Neural crest cell (in vitro differentiated cells): ENCODE measurements around the gene RASA3. TPM values are rescaled to one million over a fixed set of nuclear protein-coding genes. Genes with fewer than 3 reads are reported as not detected.
"Not testable (repeated sequence)": the region's sequence is repeated elsewhere in the genome, so short reads cannot be mapped to it uniquely, and the experiment has no call there.

Source experiments
- DNase-seq: peaks from one replicate; pipeline ENCODE4 v3.0.0; 2021; ENCODE audit warnings: low read depth, mixed read lengths, low spot score
- H3K27ac Mint-ChIP-seq: one replicate; pipeline ENCODE4 v1.8.0; 2021; ENCODE audit warnings: mild to moderate bottlenecking, mixed read lengths; ENCODE audit not compliant: unreplicated experiment
- H3K27me3 Mint-ChIP-seq: 2 replicates; pipeline ENCODE4 v1.8.0; 2021; ENCODE audit warnings: low read depth, mild to moderate bottlenecking, mixed read lengths
- H3K36me3 Mint-ChIP-seq: 2 replicates; pipeline ENCODE4 v1.8.0; 2021; ENCODE audit warnings: low read depth, mild to moderate bottlenecking, mixed read lengths
- H3K4me1 Mint-ChIP-seq: 2 replicates; pipeline ENCODE4 v1.8.0; 2021; ENCODE audit warnings: mixed read lengths
- H3K4me3 Mint-ChIP-seq: one replicate; pipeline ENCODE4 v1.8.0; 2021; ENCODE audit warnings: mild to moderate bottlenecking, mixed read lengths
- H3K9me3 Mint-ChIP-seq: 2 replicates; pipeline ENCODE4 v1.8.0; 2021; ENCODE audit warnings: mixed read lengths
- long read RNA-seq: library from polyadenylated mRNA; unstranded; transcript quantifications from one replicate; pipeline ENCODE4 v2.0.0, GENCODE V29; 2020
- total RNA-seq: library from RNA; stranded (reverse); gene quantifications from 2 replicates; pipeline ENCODE4 v1.2.1, GENCODE V29; 2021
- TF ChIP-seq, protein P1 (sequence below): fragments of 200-600 bp; sonication (generic); conservative IDR thresholded peaks from 2 replicates; pipeline ENCODE4 v1.5.0; 2021; ENCODE audit warnings: antibody characterized with exemption, mild to moderate bottlenecking

RASA3 gene
- total RNA-seq = 29.5 and 31.5 TPM in 2 replicates
- long read RNA-seq, full-length matches to known transcripts = 3 of 10 reads
- long read RNA-seq, partial matches to known transcripts = 5 of 10 reads
- long read RNA-seq, other reads (novel, unspliced or antisense) = 2 of 10 reads

GRCh38 chr13:114132419-114133121, at the start of gene RASA3:
RASA3 (minus strand) TSS chr13:114132623; CDS start chr13:114132489, 134 bp downstream.
- H3K9me3 Mint-ChIP-seq = peaks cover under 1% of the 10 kb centered on the region
- TF ChIP-seq, protein P1, sequence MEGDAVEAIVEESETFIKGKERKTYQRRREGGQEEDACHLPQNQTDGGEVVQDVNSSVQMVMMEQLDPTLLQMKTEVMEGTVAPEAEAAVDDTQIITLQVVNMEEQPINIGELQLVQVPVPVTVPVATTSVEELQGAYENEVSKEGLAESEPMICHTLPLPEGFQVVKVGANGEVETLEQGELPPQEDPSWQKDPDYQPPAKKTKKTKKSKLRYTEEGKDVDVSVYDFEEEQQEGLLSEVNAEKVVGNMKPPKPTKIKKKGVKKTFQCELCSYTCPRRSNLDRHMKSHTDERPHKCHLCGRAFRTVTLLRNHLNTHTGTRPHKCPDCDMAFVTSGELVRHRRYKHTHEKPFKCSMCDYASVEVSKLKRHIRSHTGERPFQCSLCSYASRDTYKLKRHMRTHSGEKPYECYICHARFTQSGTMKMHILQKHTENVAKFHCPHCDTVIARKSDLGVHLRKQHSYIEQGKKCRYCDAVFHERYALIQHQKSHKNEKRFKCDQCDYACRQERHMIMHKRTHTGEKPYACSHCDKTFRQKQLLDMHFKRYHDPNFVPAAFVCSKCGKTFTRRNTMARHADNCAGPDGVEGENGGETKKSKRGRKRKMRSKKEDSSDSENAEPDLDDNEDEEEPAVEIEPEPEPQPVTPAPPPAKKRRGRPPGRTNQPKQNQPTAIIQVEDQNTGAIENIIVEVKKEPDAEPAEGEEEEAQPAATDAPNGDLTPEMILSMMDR = no peak
- peak within 1 kb of the TSS; percentile 97 for H3K4me3 Mint-ChIP-seq
- H3K27me3 Mint-ChIP-seq = no peaks in the 10 kb centered on the region
- DNase-seq = peak; percentile 70
- H3K4me1 Mint-ChIP-seq = peaks cover 59% of the 10 kb centered on the region
- peak within 1 kb of the TSS; percentile 95 for H3K27ac Mint-ChIP-seq
- H3K36me3 Mint-ChIP-seq = no peaks in the 10 kb centered on the region

DNA sequence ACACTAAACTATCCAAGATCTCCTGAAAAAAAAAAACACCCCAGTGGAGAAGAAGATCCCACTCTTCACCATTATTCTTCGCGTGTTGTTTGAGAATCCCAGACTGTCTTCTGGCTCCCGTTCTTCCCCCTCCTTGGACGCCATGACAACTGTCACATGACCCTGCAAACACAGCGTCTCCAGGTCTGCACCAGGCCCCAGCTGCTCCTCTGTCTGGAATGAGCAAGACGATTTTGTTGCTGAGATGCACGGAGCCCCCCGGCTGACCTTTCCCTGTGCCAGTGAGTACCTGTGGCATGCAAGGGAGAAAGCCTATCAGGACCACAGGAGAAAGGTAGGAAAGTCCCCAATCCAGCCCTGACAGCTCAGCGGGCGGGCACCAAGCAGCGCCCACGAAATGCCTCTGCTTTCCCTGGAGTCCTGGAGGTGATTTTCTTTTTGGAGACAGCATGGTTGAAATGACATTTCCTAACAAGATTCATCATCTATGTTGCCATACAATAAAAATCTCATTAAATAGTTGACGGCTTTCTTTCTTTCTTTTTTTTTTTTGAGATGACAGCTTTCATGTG, 46.8 kb upstream of the RASA3 start, which contains the start of gene CFAP97D2:
Gene CFAP97D2 (plus strand): TSS at position 171 of the 572 bp plus-strand sequence. CDS start 74 bp downstream, at position 245.
- H3K27ac Mint-ChIP-seq = peak within 1 kb of the TSS; percentile 75
- TF ChIP-seq, protein P1 = no peak
- H3K4me3 Mint-ChIP-seq = no peak within 1 kb of the TSS
- no peaks in the 10 kb centered on the region for H3K27me3 Mint-ChIP-seq
- DNase-seq = no peak
- H3K4me1 Mint-ChIP-seq = peaks cover 9% of the 10 kb centered on the region
- no peaks in the 10 kb centered on the region for H3K9me3 Mint-ChIP-seq
- no peaks in the 10 kb centered on the region for H3K36me3 Mint-ChIP-seq

- Mint-ChIP-seq H3K4me1 (peaks cover 9% of the 10 kb centered on the region), H3K4me3 (no peak overlapping the region), H3K27me3 (no peaks in the 10 kb centered on the region)
Measured at GRCh38 chr13:114177245-114178010, 45.0 kb upstream of the RASA3 start.

GRCh38 chr13:114176359-114176902, 44.0 kb upstream of the RASA3 start:
- H3K4me1 Mint-ChIP-seq, H3K27me3 Mint-ChIP-seq, H3K36me3 Mint-ChIP-seq, H3K4me3 Mint-ChIP-seq, H3K27ac Mint-ChIP-seq, H3K9me3 Mint-ChIP-seq, DNase-seq: not testable (repeated sequence)

More at GRCh38 chr13:114177245-114178010, 45.0 kb upstream of the RASA3 start:
- DNase-seq = no peak
- Mint-ChIP-seq H3K27ac (no peak overlapping the region), H3K36me3 (peaks cover 2% of the 10 kb centered on the region), H3K9me3 (peaks cover 3% of the 10 kb centered on the region)
- TF ChIP-seq, protein P1 = no peak

DNA sequence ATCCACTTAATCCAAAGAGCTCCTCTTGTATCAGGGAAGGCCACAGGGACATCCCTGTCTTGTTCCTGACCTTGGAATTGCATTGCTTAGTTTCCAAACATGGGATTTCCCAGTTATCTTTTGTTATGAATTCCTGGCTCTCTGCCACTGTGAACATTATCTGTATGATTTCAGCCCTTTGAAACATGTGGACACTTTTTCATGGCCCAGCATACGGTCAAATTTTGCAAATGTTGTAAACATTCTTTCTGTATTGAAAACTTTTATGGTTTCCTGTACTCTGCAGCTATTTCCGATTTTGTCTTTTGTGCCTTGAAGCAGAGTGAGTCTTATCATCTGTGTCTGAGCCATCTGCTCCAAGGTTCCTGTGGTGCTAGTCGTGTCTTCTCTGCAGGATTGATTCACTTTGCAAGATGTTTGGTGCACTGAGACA, 42.1 kb upstream of the RASA3 start:
- no peak for DNase-seq
- peaks cover 3% of the 10 kb centered on the region for H3K9me3 Mint-ChIP-seq
- TF ChIP-seq, protein P1 = no peak
- H3K4me3 Mint-ChIP-seq = no peak overlapping the region
- peaks cover 9% of the 10 kb centered on the region for H3K4me1 Mint-ChIP-seq
- no peak overlapping the region for H3K27ac Mint-ChIP-seq
- peaks cover 2% of the 10 kb centered on the region for H3K36me3 Mint-ChIP-seq
- H3K27me3 Mint-ChIP-seq = no peaks in the 10 kb centered on the region
